ENCODE data around the gene TMED1. TPM values are rescaled to one million over a fixed set of nuclear protein-coding genes. Genes with fewer than 3 reads are reported as not detected.
"Not testable (repeated sequence)": the region's sequence is repeated elsewhere in the genome, so short reads cannot be mapped to it uniquely, and the experiment has no call there.

TMED1 gene
- total and polyA plus RNA-seq, 2 donors from 2014 or later: 36.0 to 60.6 TPM

DNA sequence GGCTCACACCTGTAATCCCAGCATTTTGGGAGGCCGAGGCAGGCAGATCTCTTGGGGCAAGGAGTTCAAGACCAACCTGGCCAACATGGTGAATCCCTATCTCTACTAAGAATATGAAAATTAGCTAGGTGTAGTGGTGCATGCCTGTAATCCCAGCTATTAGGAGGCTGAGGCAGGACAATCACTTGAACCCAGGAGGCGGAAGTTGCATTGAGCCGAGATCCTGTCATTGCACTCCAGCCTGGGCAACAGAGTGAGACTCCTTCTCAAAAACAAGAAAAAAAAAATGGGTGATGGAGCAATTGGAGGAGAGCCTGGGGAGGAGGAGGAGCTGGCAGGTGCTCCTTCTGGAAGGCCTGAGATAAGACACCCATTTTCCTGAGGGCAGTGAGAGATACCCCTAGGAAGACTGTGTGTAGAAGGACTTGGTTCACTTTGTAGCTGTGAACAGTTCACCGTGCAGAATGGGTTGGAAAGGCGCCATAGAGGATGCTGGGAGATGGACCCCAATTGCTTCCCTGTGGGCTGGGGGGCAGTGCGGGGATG lies 26.6 kb upstream of the TMED1 start:
- H3K9me3 ChIP-seq (ENCODE audit: control insufficient read depth in 2 of 3, insufficient read depth in 1 of 3, low read length in 3 of 3): no peaks in the 10 kb centered on the region
- intact Hi-C loops (cut with DNase I): no loop called here
- FAIRE-seq: no peak
- no peak for TF ChIP-seq CTCF (IDR thresholded peaks at IDR 0.05; ENCODE audit: borderline replicate concordance, extremely low read depth, insufficient read depth)
- peak overlapping the region in 1 of 3 donors; percentile 65 for H3K9ac ChIP-seq (ENCODE audit: low read length in 3 of 3)
- H3K4me1 ChIP-seq (ENCODE audit: control insufficient read depth in 2 of 3, insufficient read depth in 2 of 3, low read depth in 1 of 3, low read length in 3 of 3): peaks cover 0 to 3% (median 2%) of the 10 kb centered on the region in 3 donors
- H3K27me3 ChIP-seq (ENCODE audit: control insufficient read depth, insufficient read depth, low read length): no peaks in the 10 kb centered on the region
- no peaks in the 10 kb centered on the region for H3K36me3 ChIP-seq (ENCODE audit: control insufficient read depth in 2 of 3, insufficient read depth in 3 of 3, low read length in 3 of 3)
- peak overlapping the region in 1 of 3 donors; percentile 41 for H3K4me3 ChIP-seq (ENCODE audit: low read length in 3 of 3)
- no peak for DNase-seq
- peak overlapping the region; percentile 40 to 67 for H3K27ac ChIP-seq (ENCODE audit: low read depth in 2 of 2, low read length in 2 of 2)

DNA sequence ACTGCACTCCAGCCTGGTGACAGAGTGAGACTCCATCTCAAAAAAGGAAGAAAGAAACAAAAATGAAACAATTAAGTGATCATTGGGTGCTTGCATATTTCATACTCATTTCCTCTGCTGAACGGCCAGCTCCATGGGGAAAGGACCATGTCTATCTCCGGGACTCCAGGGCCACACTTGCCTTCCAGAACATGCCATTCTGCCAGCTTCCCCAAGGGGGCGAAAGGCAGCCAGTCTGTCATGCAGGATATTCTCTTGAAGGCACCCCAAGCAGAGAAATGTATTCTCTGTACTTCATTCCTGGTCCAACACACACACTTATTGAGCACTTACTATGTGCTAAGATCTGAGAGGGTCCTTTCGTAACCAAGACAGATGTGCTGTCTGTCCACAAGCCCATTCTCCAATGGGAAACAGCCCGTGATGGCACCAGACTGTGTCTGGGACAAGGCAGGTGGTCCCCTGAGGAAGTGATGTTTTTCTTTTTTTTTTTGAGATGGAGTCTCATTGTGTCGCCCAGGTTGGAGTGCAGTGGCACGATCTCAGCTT lies 25.2 kb upstream of the TMED1 start:
- Histone ChIP-seq H3K27me3 (ENCODE audit: control insufficient read depth, insufficient read depth, low read length) (no peaks in the 10 kb centered on the region), H3K4me1 (ENCODE audit: control insufficient read depth in 2 of 3, insufficient read depth in 2 of 3, low read depth in 1 of 3, low read length in 3 of 3) (peaks cover 0 to 3% (median 2%) of the 10 kb centered on the region in 3 donors), H3K36me3 (ENCODE audit: control insufficient read depth in 2 of 3, insufficient read depth in 3 of 3, low read length in 3 of 3) (no peaks in the 10 kb centered on the region), H3K27ac (ENCODE audit: low read depth in 2 of 2, low read length in 2 of 2) (no peak overlapping the region), H3K4me3 (ENCODE audit: low read length in 3 of 3) (no peak overlapping the region), H3K9me3 (ENCODE audit: control insufficient read depth in 2 of 3, insufficient read depth in 1 of 3, low read length in 3 of 3) (no peaks in the 10 kb centered on the region), H3K9ac (ENCODE audit: low read length in 3 of 3) (no peak overlapping the region)
- intact Hi-C loops (cut with DNase I): no loop called here
- FAIRE-seq: no peak
- peak; percentile 36 for TF ChIP-seq CTCF (IDR thresholded peaks at IDR 0.05; ENCODE audit: borderline replicate concordance, extremely low read depth, insufficient read depth)
- no peak for DNase-seq

GRCh38 chr19:10858204-10858828 lies 22.3 kb upstream of the TMED1 start:
- H3K4me3 ChIP-seq (ENCODE audit: low read length in 3 of 3): no peak overlapping the region
- no peaks in the 10 kb centered on the region for H3K27me3 ChIP-seq (ENCODE audit: control insufficient read depth, insufficient read depth, low read length)
- H3K9ac ChIP-seq (ENCODE audit: low read length in 3 of 3): no peak overlapping the region
- H3K4me1 ChIP-seq (ENCODE audit: control insufficient read depth in 2 of 3, insufficient read depth in 2 of 3, low read depth in 1 of 3, low read length in 3 of 3): no peaks in the 10 kb centered on the region
- no peak overlapping the region for H3K27ac ChIP-seq (ENCODE audit: low read depth in 2 of 2, low read length in 2 of 2)
- TF ChIP-seq CTCF (IDR thresholded peaks at IDR 0.05; ENCODE audit: borderline replicate concordance, extremely low read depth, insufficient read depth): peak; percentile 29
- intact Hi-C loops (cut with DNase I): no loop called here
- no peak for FAIRE-seq
- H3K36me3 ChIP-seq (ENCODE audit: control insufficient read depth in 2 of 3, insufficient read depth in 3 of 3, low read length in 3 of 3): no peaks in the 10 kb centered on the region
- H3K9me3 ChIP-seq (ENCODE audit: control insufficient read depth in 2 of 3, insufficient read depth in 1 of 3, low read length in 3 of 3): no peaks in the 10 kb centered on the region
- DNase-seq: no peak

- H3K9me3 ChIP-seq (ENCODE audit: control insufficient read depth in 2 of 3, insufficient read depth in 1 of 3, low read length in 3 of 3); H3K4me1 ChIP-seq (ENCODE audit: control insufficient read depth in 2 of 3, insufficient read depth in 2 of 3, low read depth in 1 of 3, low read length in 3 of 3); DNase-seq; H3K27ac ChIP-seq (ENCODE audit: low read depth in 2 of 2, low read length in 2 of 2); intact Hi-C loops (cut with DNase I); FAIRE-seq; H3K4me3 ChIP-seq (ENCODE audit: low read length in 3 of 3); H3K27me3 ChIP-seq (ENCODE audit: control insufficient read depth, insufficient read depth, low read length); H3K9ac ChIP-seq (ENCODE audit: low read length in 3 of 3); H3K36me3 ChIP-seq (ENCODE audit: control insufficient read depth in 2 of 3, insufficient read depth in 3 of 3, low read length in 3 of 3): not testable (repeated sequence)
Observed at GRCh38 chr19:10856899-10857298, 20.9 kb upstream of the TMED1 start.
